SK-N-SH treated with all-trans-retinoic acid at 6 μM for 48 hours (cell line): Measurements from ENCODE around the gene TTC12.

Source experiments
- ARNTL ChIP-seq: fragments of 450-650 bp; formaldehyde crosslinking; IDR thresholded peaks from 2 replicates; pipeline ENCODE4 v1.5.0; 2020; ENCODE audit warnings: low read depth, mild to moderate bottlenecking, moderate library complexity, borderline replicate concordance
- CREB5 ChIP-seq: fragments of 250-450 bp; sonication (Bioruptor Pico); IDR thresholded peaks from 2 replicates; pipeline ENCODE4 v1.5.1; 2020; ENCODE audit warnings: low read depth, mild to moderate bottlenecking, moderate library complexity
- CSDC2 ChIP-seq: fragments of 250-450 bp; sonication (Bioruptor Pico); IDR thresholded peaks from 2 replicates; pipeline ENCODE4 v1.5.0; 2020; ENCODE audit warnings: mild to moderate bottlenecking, moderate library complexity
- PATZ1 ChIP-seq: fragments of 250-450 bp; sonication (Bioruptor Pico); IDR thresholded peaks from 2 replicates; pipeline ENCODE4 v1.8.0; 2020; ENCODE audit warnings: mild to moderate bottlenecking, moderate library complexity, borderline replicate concordance
- POU6F1 ChIP-seq: fragments of 250-450 bp; sonication (Bioruptor Pico); IDR thresholded peaks from 2 replicates; pipeline ENCODE4 v1.8.0; 2021; ENCODE audit warnings: low read depth, mild to moderate bottlenecking, moderate library complexity, borderline replicate concordance
- TCF4 ChIP-seq: fragments of 250-450 bp; sonication (Bioruptor Pico); IDR thresholded peaks from 2 replicates; pipeline ENCODE4 v1.8.0; 2021; ENCODE audit warnings: mild to moderate bottlenecking, moderate library complexity, borderline replicate concordance
- TOX ChIP-seq: fragments of 250-450 bp; sonication (Bioruptor Pico); IDR thresholded peaks from 2 replicates; pipeline ENCODE4 v1.8.0; 2021; ENCODE audit warnings: mild to moderate bottlenecking, moderate library complexity, borderline replicate concordance
- TSHZ2 ChIP-seq: fragments of 250-450 bp; sonication (Bioruptor Pico); IDR thresholded peaks from 2 replicates; pipeline ENCODE4 v1.5.0; 2020; ENCODE audit warnings: mild to moderate bottlenecking, moderate library complexity
- ZNF70 ChIP-seq: fragments of 450-650 bp; formaldehyde crosslinking; IDR thresholded peaks from 2 replicates; pipeline ENCODE4 v1.5.0; 2020; ENCODE audit warnings: mild to moderate bottlenecking, moderate library complexity

- TF ChIP-seq CREB5, result no peak
- no peak for TF ChIP-seq ARNTL
- TF ChIP-seq POU6F1 (CRISPR knock-in tag), result no peak
- TF ChIP-seq TOX (CRISPR knock-in tag), result no peak
- no peak for TF ChIP-seq CSDC2 (CRISPR knock-in tag)
- no peak for TF ChIP-seq TSHZ2 (CRISPR knock-in tag)
- TF ChIP-seq PATZ1, result no peak
- TF ChIP-seq ZNF70 (CRISPR knock-in tag), result no peak
- TF ChIP-seq TCF4 (CRISPR knock-in tag), result no peak
Observed at GRCh38 chr11:113296447-113297205, 17.8 kb upstream of the TTC12 start.
